ENCODE results near the gene EDN1.

The EDN1 gene

DNA sequence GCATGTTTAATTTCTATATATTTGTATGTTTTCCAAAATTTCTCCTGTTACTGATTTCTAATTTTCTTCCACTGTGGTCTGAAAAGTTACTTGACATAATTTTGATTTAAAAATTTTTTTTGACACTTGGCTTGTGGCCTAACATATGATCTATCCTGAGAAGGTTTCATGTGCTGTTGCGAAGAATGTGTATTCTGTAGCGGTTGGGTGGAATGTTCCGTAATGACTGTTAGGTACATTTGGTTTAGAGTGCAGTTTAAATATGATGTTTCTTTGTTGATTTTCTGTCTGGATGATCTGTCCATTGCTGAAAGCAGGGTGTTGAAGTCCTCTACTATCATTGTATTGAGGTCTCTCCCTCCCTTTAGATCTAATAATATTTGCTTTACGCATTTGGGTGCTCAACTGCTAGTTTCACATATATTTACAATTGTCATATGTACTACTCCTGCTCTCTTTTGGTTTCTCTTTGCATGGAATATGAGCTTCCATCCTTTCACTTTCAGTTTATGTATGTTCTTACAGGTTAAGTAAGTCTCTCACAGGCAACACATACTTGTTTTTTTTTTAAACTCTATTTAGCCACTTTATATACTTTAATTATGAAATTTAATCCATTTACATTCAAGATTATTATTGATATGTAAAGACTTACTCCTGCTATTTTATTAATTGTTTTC is 19.5 kb upstream of the EDN1 start:
- DNase-seq (ENCODE audit: low read depth), result no peak

DNA sequence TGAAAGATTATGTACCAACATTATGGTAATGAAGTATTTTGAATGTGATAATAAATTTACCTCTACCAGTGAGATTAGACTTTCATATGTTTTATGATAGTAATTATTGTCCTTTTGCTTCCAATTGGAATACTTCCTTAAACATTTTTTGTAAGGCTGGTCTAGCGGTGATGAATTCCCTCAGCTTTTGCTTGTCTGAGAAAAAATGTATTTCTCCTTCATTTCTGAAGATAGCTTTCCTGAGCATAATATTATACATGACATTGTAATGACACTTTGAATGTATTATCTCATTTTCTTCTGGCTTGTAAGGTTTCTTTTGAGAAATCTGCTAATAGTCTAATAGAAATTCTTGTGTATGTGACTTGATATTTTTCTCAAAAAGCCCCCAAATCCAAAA is 18.6 kb upstream of the EDN1 start:
- DNase-seq (ENCODE audit: low read depth), result no peak

DNA sequence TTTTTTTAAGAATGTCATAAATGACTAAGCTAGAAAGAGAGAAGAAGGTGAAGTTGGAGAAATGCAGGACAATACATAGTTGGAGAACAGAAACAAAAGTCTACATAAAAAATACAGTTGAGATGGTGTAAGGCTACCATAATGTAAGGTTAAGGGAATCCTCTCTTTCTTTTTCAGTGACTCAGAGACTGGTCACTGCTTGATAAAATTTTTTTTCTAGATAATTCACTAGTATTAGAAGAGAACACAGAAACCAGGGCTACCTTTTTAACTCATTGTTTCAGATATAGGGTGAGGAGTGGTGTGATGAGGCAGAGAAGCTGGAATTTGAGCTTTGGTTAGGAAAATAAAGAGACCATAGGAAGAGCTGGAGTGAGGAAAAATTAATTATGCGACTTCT is 18.2 kb upstream of the EDN1 start:
- no peak for DNase-seq (ENCODE audit: low read depth)

DNA sequence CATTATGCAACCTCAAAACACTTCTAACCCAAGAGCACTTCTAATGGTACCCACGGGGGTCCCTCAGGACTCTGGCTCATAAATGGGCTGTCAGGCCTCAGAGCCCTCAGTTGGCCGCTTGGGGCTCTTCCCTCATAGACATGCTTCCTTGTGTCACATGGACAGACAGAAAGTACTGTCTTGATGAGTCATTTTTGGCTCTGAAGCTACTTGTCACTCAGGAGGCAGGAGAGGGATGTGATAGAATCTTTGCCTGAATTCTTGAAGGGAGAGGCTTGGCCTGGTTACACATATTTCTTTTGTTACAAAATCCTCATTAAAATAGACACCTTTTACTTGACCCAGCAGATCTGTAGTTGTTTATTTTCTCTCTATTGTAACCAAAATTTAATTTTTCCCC is 15.1 kb upstream of the EDN1 start:
- DNase-seq (ENCODE audit: low read depth), result no peak

DNA sequence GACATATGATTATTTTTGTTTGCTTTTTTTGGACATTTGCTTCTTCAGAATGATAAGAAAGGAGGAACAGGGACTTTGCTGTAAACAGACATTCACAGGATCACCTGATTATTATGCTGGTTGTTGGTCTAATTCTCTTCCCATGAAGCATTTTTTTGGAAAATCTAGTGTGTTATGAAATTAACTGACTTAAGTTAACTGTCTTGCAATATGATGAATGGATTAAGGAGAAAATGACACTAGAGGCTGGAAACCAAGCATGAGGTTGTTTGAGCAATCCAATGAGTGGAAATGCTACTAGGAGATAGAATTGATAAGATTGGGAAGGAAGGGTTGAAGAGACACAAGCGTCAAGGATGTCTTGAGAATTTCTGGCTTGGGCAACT is 13.2 kb upstream of the EDN1 start:
- DNase-seq (ENCODE audit: low read depth), result no peak

DNA sequence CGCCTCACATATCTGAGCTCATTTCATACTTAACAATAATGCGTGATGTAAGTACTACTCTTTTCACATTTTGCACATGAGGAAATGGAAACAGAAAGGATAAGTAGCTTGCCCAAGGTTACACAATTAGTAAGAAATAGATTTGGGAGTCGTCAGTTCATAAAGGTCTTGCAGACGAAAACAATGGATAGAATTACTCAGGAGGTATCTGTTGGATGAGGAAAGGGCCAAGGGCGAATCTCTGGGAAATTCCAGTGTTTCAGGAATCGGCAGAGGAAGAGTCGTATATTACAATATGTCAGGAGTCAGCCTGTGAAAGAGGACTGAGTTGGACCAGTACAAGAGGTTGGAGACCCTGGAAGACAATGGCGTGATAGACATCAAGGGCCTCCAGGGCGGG is 12.8 kb upstream of the EDN1 start:
- DNase-seq (ENCODE audit: low read depth), result no peak

DNA sequence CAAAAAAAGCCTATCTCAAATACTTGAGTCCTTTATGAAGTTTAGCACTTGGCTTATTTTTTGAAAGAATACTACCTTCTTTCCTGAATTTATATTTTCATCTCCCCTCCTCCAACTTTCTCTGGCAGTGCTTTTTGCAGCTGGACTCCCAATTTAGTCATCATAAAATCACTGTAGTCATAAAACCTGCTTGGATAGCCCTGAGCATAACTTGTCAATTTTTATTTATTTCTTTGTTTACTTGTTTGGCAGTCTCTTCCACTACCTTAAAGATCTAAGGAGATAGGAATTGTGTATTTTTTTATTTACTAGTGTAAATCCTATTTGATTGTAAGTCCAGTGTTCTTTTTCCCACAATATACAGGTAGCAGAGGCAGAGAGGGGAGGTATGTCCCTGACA is 11.2 kb upstream of the EDN1 start:
- DNase-seq (ENCODE audit: low read depth), result no peak

DNA sequence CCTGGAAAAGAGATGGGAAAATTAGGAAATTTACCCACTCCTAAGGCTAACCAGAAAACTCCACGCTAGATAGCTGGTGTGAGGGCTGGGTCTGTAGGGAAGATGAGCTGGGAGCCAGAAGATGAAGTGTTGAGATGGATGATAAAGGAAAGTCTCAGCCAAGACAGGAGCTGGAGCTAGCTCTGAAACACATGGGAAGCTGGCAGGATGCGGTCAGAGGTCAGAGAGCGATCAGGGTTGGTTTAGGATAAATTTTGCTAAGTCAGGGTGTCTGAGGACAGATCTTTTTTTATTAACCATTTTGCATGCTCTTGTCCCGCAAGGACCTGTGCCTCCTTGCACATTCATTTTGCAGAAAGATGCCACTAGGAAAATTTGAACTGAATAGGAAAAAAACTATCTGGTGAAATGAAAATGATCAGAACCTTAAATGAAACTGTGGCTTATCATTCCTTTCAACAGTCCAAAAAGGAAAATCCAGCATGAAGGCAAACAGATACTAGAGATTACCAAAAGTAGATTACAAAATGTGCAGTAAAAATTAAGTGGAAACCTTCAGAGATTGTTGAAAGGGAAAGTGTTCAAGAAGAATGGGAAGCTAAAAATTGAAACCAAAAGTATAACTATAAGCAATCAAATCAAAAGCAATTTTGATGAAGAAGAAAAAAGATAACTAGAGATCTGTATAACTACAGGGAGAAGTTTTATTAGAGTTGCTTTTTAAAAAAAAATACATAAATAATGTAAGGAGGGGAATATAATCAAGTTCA is 10.7 kb upstream of the EDN1 start:
- DNase-seq (ENCODE audit: low read depth), result no peak

DNA sequence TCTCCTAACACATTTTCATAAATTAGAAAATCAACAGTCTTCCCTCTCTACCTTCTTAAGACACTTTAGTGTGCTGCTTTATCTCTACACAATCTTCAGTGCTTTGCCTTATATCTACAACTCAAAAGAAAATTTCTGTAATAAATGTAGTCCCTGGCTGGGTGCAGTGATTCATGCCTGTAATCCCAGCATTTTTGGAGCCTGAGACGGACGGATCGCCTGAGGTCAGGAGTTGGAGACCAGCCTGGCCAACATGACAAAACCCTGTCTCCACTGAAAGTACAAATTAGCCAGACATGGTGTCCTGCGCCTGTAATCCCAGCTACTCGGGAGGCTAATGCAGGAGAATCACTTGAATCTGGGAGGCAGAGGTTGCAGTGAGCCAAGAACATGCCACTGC is 9.7 kb upstream of the EDN1 start:
- no peak for DNase-seq (ENCODE audit: low read depth)

DNA sequence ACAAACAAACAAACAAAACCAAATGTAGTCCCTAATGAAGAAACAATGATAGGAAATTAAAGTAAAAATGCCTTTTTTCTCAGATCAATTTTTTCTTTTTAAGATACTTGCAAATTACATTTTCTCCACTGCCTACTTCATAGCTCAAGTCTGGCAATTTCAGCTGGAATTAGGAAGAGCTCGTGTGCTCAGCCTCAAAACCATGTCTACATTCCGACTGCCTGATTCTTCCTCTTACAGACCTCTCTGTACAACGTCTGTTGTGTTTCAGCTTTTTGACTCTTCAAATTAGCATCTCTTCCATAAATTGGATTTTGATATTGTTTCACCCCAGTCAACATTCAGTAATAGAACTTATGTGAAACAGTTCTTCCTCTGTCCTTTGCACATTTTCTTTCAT is 9.3 kb upstream of the EDN1 start:
- no peak for DNase-seq (ENCODE audit: low read depth)

DNA sequence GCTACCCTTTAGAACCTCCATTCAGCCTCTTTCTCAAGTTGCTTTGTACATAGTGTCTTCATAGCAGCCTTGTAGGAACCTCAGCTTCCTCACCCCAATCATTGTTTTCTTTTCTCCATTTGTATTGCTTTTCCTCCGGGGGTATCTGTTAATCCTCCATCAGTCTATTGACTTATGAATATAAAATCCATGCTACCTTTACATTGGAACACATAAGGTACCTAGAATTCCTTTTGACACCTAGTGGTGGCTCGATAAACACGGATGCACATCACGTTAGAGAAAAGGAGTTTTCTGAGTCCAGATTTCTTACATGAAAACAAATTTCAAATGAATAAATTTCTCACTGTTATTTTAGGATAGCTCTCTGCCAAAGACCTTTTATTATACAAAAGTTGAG is 6.3 kb upstream of the EDN1 start:
- no peak for DNase-seq (ENCODE audit: low read depth)

DNA sequence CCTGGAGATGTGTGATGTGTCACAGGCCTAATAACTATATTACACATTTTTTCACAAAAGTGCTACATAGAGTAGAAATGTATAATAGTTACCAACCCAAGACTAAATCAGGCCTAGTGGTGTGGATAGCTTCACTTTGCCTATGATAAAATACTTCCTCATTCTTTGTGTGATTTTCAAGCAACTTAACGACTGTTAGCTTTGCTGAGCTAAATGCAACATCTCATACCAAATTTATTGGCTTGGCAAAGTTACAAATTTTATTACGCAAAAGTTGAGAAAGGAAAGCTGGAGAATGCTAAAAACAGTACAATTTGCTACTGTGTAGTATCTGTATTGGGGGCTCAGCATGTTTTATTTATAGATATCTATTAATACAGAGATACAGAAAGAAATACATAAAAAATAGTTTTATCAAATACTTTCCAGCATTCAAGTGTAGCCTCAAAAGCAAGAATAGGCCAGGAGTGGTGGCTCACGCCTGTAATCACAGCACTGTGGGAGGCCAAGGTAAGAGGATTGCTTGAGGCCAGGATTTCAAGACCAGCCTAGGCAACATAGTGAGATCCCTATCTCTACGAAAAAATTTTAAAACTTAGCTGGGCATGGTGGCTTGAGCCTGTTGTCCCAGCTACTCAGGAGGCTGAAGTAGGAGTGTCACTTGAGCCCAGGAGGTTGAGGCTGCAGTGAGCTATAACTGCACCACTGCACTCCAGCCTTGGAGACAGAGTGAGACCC is 3.6 kb upstream of the EDN1 start:
- no peak for DNase-seq (ENCODE audit: low read depth)

DNA sequence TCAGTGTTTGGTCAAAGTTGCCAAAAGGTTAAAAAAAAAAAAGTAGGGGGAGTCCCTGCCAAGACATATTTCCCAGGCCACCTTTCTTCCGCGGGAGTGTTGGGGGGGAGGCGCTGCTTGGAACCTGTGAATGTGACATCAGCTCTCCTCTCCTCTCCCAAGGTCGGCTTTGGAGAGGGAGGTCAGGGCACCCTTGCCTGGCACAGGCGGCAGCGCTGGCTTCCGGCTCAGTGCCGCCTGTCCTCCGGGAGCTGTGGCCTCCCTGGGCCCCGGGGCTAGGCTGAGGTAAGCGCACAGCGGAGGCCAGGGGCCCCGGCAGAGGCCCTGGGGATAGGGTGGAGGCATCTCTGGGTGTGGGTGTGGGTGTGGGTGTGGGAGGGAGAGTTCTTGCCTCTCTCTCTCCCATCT is 1.9 kb upstream of the EDN1 start:
- no peak for DNase-seq (ENCODE audit: low read depth)

DNA sequence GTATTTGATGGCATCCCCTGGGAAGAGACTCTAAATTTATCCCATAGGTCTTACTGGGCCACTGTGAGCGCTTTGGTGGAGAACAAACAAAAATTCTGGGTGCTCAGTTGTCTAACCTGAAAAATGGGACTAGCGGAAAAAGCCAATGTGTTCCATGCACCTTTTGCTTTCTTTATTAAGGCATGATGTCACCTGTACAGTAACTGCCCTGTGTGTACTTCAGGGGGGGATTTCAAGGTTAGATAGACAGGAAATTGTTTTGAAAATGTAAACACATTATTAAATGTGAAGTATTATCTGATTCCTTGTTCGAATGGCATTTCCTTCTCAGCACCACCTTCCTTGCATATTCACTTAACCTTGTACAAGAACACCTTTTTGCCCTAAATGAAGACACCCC is 1.2 kb upstream of the EDN1 start:
- DNase-seq (ENCODE audit: low read depth), result no peak

DNA sequence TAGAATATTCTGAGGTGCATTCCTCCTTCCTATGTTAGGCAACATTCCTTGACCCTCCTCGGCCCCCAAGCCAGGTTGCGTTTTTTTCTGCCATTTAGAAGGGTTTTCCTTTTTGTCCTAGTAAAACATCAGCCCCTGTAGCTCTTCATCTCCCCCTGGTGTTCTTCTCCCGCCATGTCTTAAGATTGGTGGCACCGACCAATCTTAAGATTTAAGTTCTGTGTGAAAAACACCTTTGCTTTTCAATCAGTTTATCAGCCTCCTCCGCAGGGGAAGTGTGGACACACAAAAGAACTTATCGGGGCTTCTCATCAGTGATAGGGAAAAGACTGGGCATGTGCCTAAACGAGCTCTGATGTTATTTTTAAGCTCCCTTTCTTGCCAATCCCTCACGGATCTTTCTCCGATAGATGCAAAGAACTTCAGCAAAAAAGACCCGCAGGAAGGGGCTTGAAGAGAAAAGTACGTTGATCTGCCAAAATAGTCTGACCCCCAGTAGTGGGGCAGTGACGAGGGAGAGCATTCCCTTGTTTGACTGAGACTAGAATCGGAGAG is 719 bp upstream of the EDN1 start:
- DNase-seq (ENCODE audit: low read depth), result peak; percentile 36

DNA sequence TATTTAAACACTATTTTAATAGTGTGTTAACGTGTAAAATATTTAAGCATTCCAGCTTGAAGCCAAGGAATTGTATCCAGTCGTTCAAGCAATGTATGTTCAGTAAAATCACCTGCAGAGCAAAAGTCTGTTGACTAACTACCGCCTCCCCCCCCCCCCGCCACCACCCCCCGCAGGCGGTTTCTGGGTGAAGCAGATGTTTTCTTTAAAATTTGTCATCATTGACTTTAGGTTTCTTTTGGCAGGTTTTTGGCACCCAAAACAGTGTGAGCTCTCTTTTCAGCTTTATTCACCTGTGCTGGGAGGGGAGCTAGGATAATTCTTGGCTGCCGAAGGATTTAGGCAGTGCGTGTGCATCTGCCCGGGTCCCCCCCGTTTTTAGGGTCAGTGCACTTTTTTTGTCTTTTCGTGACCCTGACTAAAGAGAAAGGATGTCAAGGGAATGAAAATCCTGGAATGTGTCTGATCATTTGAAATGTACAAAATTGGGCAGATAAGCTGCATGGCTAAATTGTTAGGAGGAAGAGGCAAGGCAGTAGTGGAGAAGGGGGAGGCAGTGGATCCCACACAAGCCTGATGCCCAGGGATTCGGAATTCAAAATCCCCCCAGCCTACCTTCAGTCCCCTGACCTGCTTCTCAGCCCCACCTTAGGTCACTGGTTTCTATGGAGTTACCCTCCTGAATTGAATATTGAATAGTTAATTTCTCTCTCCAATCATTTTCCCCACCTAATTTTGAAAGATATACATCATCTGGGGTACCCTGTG is 1.1 kb downstream of the EDN1 start:
- DNase-seq (ENCODE audit: low read depth), result no peak

DNA sequence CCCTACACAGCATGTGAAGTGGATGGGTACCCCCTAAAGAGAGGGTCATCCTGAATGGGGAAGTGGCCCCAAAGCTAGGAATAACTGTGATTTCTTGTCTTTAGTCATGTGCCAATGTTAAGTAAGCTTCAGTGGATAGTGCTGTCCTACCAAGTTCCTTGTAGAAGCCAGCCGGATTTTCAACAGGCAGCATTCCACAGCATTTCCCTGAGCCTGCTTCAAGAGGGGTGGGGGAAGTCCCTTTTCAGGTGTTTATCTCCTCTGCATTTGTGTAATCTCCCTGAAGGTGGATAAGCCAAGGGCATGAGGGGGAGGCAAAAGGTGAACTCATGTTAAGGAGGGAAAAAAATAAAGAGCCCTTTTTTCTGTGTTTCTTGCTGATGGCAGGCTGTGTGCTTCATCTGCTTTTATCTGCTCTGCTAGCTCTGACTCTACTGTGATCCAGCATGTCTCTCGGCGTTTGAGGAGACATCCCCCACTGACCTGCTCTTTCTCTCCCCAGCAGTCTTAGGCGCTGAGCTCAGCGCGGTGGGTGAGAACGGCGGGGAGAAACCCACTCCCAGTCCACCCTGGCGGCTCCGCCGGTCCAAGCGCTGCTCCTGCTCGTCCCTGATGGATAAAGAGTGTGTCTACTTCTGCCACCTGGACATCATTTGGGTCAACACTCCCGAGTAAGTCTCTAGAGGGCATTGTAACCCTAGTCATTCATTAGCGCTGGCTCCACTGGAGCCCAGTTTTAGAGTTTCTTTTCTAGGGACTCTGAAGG is 1.9 kb downstream of the EDN1 start:
- DNase-seq (ENCODE audit: low read depth), result no peak

DNA sequence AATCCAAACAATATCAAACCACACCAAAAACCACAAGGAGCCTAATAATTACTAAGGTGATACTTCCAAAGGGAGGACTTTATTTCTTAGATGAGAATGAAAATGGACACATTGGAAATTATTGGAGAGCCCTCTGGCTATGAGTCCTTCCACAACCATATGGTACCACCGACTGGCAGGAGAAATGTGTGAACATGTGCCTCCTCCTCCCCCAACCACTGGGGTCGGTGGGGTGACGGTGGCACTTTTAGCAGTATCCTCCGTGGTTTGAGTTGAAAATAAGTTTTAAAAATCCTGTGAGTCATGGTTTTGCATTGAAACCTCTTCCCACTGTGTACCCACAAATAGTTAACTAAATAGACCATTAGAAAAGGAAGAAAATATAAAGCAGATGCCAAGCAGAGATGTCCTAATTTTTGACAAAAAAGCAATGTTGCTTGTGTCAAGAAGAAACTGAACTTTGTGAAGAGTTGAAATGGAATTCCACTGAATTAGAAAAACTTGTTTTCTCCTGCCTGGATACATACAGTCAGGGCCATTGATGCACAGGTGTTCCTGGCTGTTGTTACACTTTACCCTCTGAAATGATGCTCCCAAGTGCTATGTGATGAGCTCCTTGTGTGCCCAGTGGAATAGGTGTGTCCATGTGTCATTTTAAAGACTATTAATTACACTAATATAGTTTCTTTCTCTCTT is 3.2 kb downstream of the EDN1 start:
- no peak for DNase-seq (ENCODE audit: low read depth)

DNA sequence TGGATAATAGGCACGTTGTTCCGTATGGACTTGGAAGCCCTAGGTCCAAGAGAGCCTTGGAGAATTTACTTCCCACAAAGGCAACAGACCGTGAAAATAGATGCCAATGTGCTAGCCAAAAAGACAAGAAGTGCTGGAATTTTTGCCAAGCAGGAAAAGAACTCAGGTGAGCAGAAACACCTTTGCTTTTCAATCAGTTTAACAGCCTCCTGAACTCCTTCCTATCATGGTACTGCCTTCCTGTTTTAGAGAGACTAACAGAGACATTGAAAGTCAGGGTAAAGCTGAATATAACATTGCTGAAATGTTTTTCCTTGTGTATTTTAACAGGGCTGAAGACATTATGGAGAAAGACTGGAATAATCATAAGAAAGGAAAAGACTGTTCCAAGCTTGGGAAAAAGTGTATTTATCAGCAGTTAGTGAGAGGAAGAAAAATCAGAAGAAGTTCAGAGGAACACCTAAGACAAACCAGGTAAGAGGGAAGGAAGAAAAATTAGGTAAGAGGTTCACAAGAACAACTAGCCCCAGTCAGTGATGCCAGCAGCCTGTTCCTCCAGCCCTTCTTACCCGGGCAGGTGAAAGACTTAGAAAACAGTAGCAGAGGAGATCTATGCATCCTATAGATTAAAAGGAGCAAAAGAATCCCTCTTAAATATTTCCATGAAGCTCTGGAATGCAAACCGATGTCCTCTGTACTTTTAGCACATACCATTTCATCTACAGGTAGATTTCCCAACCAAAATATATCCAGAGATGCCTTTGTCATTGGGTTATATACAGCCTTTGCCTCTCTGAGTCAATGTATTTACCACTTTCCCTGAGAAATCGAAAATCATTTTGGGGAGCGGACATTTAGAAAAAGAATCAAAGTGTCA is 4.0 kb downstream of the EDN1 start:
- no peak for DNase-seq (ENCODE audit: low read depth)

All from activated T-cell treated with anti-CD3 and anti-CD28 coated beads for 24 hours (primary cell).